Endothelial cell of umbilical vein (primary cell): ENCODE measurements around the gene CDC42EP3. TPM values are rescaled to one million over a fixed set of nuclear protein-coding genes. Genes with fewer than 3 reads are reported as not detected.

Source experiments
- BruUV-seq: library from RNA; stranded (reverse); fragments of 400-500 nt; replicated peaks from 2 replicates; lab custom pipeline; 2021; lab: Mats Ljungman, UMichigan
- CTCF ChIA-PET: fragments of 300-600, 350-600 bp; sonication (Branson Sonifier 250); formaldehyde crosslinking; loops from one replicate; lab custom pipeline; 2021; ENCODE audit warnings: antibody characterized with exemption, inconsistent platforms; lab: Charles Lee
- POLR2A ChIA-PET: fragments of 300-600, 350-600 bp; sonication (Branson Sonifier 250); formaldehyde crosslinking; loops from one replicate; lab custom pipeline; 2021; ENCODE audit warnings: antibody characterized with exemption, inconsistent platforms; lab: Charles Lee
- DNase-seq: peaks from one replicate; pipeline ENCODE4 v3.0.0-alpha.2; 2011; ENCODE audit warnings: low read depth, low spot score
- FAIRE-seq: peaks from 2 replicates; lab custom pipeline; 2011; peaks lifted over from hg19 to GRCh38; lab: Jason Lieb, UNC
- H2AFZ ChIP-seq: 2 replicates; pipeline ENCODE4 v1.6.0; 2012; ENCODE audit warnings: low read depth, low read length, control low read depth, inconsistent platforms
- H3K27ac ChIP-seq: 2 replicates; pipeline ENCODE4 v1.5.1; 2011; ENCODE audit warnings: low read depth, mild to moderate bottlenecking, control low read depth, low read length, moderate library complexity; ENCODE audit not compliant: insufficient read depth
- H3K27me3 ChIP-seq, 2 experiments: 2 replicates each; pipeline versions ENCODE4 v1.6.0 to v1.6.1; 2011; ENCODE audit warnings: low read length in 2 of 2, mixed read lengths in 1 of 2; ENCODE audit not compliant: control insufficient read depth in 2 of 2, insufficient read depth in 2 of 2
- H3K36me3 ChIP-seq, 2 experiments: 2 replicates in 1 of 2; 3 replicates in 1 of 2; pipeline ENCODE4 v1.5.1; 2011; ENCODE audit warnings: low read length in 2 of 2, mild to moderate bottlenecking in 1 of 2, moderate library complexity in 1 of 2; ENCODE audit not compliant: control insufficient read depth in 2 of 2, insufficient read depth in 2 of 2; ENCODE audit errors: extremely low read depth in 1 of 2
- H3K4me1 ChIP-seq: 3 replicates; pipeline ENCODE4 v1.5.1; 2011; ENCODE audit warnings: mild to moderate bottlenecking, low read length; ENCODE audit not compliant: control insufficient read depth, insufficient read depth; ENCODE audit errors: extremely low read depth
- H3K4me2 ChIP-seq: 2 replicates; pipeline ENCODE4 v1.6.1; 2011; ENCODE audit warnings: low read length, control low read depth, mixed read lengths; ENCODE audit not compliant: insufficient read depth
- H3K4me3 ChIP-seq, 3 experiments: fragments of 200-600 bp in 1 of 3; sonication (generic), shearing (Covaris generic) in 1 of 3; replicated peaks in 1 of 3; 2 replicates each; pipeline ENCODE4 v1.5.1; 2011 to 2016; ENCODE audit warnings: control low read depth in 3 of 3, low read length in 3 of 3, mild to moderate bottlenecking in 2 of 3, inconsistent platforms in 1 of 3, low read depth in 1 of 3, moderate library complexity in 1 of 3; ENCODE audit not compliant: insufficient read depth in 1 of 3
- H3K79me2 ChIP-seq: 2 replicates; pipeline ENCODE4 v1.6.0; 2012; ENCODE audit warnings: low read length, inconsistent platforms; ENCODE audit not compliant: control insufficient read depth, insufficient read depth
- H3K9ac ChIP-seq: replicated peaks from 2 replicates; pipeline ENCODE3; 2011; ENCODE audit warnings: low read length, control low read depth; ENCODE audit not compliant: insufficient read depth; ENCODE audit errors: extremely low read depth
- H3K9me1 ChIP-seq: replicated peaks from 3 replicates; pipeline ENCODE4 v1.6.0; 2011; ENCODE audit warnings: mild to moderate bottlenecking, low read length; ENCODE audit not compliant: control insufficient read depth, insufficient read depth; ENCODE audit errors: extremely low read depth
- H3K9me3 ChIP-seq: replicated peaks from 2 replicates; pipeline ENCODE4 v1.5.1; 2012; ENCODE audit warnings: low read length, inconsistent platforms; ENCODE audit not compliant: control insufficient read depth, insufficient read depth
- H4K20me1 ChIP-seq: replicated peaks from 2 replicates; pipeline ENCODE3; 2011; ENCODE audit warnings: mild to moderate bottlenecking, low read length; ENCODE audit not compliant: control insufficient read depth, insufficient read depth; ENCODE audit errors: extremely low read depth
- EZH2 ChIP-seq: IDR thresholded peaks from 2 replicates; pipeline ENCODE4 v1.6.1; 2012; ENCODE audit warnings: borderline replicate concordance, low read depth, mild to moderate bottlenecking, moderate library complexity, low read length, inconsistent platforms; ENCODE audit not compliant: severe bottlenecking
- FOS ChIP-seq: IDR thresholded peaks from 2 replicates; pipeline ENCODE4 v1.6.1; 2011; ENCODE audit warnings: mild to moderate bottlenecking, low read length, moderate library complexity, borderline replicate concordance; ENCODE audit not compliant: insufficient read depth
- GATA2 ChIP-seq: IDR thresholded peaks from 2 replicates; pipeline ENCODE4 v1.7.0; 2011; ENCODE audit warnings: low read depth, mild to moderate bottlenecking, moderate library complexity, mixed read lengths, low read length; ENCODE audit not compliant: insufficient read length, insufficient read depth
- JUN ChIP-seq: IDR thresholded peaks from 2 replicates; pipeline ENCODE4 v1.6.1; 2011; ENCODE audit warnings: borderline replicate concordance, low read depth; ENCODE audit not compliant: insufficient read length, insufficient read depth
- MAX ChIP-seq: IDR thresholded peaks from 2 replicates; pipeline ENCODE4 v1.6.1; 2011; ENCODE audit not compliant: insufficient read depth, insufficient read length
- MYC ChIP-seq: IDR thresholded peaks from one replicate; pipeline ENCODE4 v1.6.1; 2011; ENCODE audit warnings: mild to moderate bottlenecking, low read depth, low read length
- POLR2AphosphoS5 ChIP-seq: IDR thresholded peaks from 2 replicates; pipeline ENCODE4 v1.6.1; 2012; ENCODE audit warnings: low read depth, mild to moderate bottlenecking, control low read depth, low read length, moderate library complexity; ENCODE audit not compliant: insufficient read depth
- dilution Hi-C: fragments of 300-500 bp; cut with MboI; formaldehyde crosslinking; loops from one replicate; pipeline ENCODE4 v1.15.0; 2019; ENCODE audit warnings: low sequenced_read_pairs; ENCODE audit not compliant: extremely low pct_ligation_motif_present
- intact Hi-C: fragments of 100-400 bp; cut with micrococcal nuclease; formaldehyde crosslinking; loops from one replicate; pipeline ENCODE4 v1.10.0; 2022
- polyA plus RNA-seq, 4 experiments: library from polyadenylated mRNA; depleted of rRNA in 3 of 4; stranded (reverse) in 3 of 4; unstranded in 1 of 4; fragments of >200 nt; gene quantifications; 2 replicates each; pipeline versions ENCODE4 v1.2.1 to v1.2.3, GENCODE V29; 2011 to 2012; ENCODE audit warnings: missing spikeins in 1 of 4
- total RNA-seq: library from RNA; stranded (reverse); gene quantifications from 2 replicates; pipeline ENCODE4 v1.2.3, GENCODE V29; 2021

Gene CDC42EP3
- total and polyA plus RNA-seq, 2 donors (not counting 3 experiments of a cell fraction or from before 2014, with no cell fraction given) = 14.6 to 54.7 TPM

- Histone ChIP-seq H2AFZ (no peak overlapping the region), H3K4me2 (no peak overlapping the region), H3K9me1 (no peaks in the 10 kb centered on the region), H4K20me1 (no peaks in the 10 kb centered on the region), H3K27me3 (no peaks in the 10 kb centered on the region), H3K9me3 (no peaks in the 10 kb centered on the region), H3K27ac (peak overlapping the region; percentile 68), H3K4me1 (peaks cover 80% of the 10 kb centered on the region), H3K79me2 (peaks cover 77% of the 10 kb centered on the region), H3K4me3 (no peak overlapping the region), H3K36me3 (peaks cover 0 to 3% of the 10 kb centered on the region in 2 experiments), H3K9ac (no peak overlapping the region)
- FAIRE-seq (no peak), DNase-seq (no peak)
- ChIA-PET CTCF (interaction anchor here (0.6 to 2.1 kb wide), 9 partner anchors 8 to 953 kb away, joined by 3 to 18 read pairs (median 8); no protein-coding TSS in a partner anchor), POLR2A (interaction anchor here (0.7 to 1.9 kb wide), 2 partner anchors 8 to 227 kb away, joined by 3 to 5 read pairs; no protein-coding TSS in a partner anchor)
- no TSS peak for BruUV-seq
- intact Hi-C loops (loop anchor here (2.0 to 5.0 kb wide), 2 partner anchors 179 to 228 kb away; no protein-coding TSS in a partner anchor), dilution Hi-C loops (no loop called here)
- TF ChIP-seq POLR2AphosphoS5 (no peak), FOS (no peak), MYC (no peak), JUN (no peak), EZH2 (no peak), MAX (no peak), GATA2 (no peak)
These were observed 21.9 kb downstream of the CDC42EP3 start for GRCh38 chr2:37649518-37649917.
